SK-N-SH (cell line): Measurements from ENCODE around the gene ADAMTS5. TPM values are rescaled to one million over a fixed set of nuclear protein-coding genes. Genes with fewer than 3 reads are reported as not detected.

ENCODE experiments used
- CTCF ChIA-PET: fragments of 300-600, 350-600 bp; formaldehyde crosslinking; extraction: SDS; loops from one replicate; lab custom pipeline; 2021; lab: Yijun Ruan, JAX
- POLR2A ChIA-PET: fragments of 350-600 bp; sonication (Branson Sonifier 250); formaldehyde crosslinking; extraction: SDS; loops from one replicate; lab custom pipeline; 2020; ENCODE audit warnings: antibody characterized with exemption, inconsistent platforms; lab: Yijun Ruan, JAX
- DNase-seq: peaks from one replicate; pipeline ENCODE4 v3.0.0; 2012
- H2AFZ ChIP-seq: fragments of 200-600 bp; sonication (generic); 2 replicates; pipeline ENCODE4 v1.8.1; 2016; ENCODE audit warnings: antibody characterized with exemption, mild to moderate bottlenecking, low read depth
- H3F3A ChIP-seq: fragments of 200-600 bp; sonication (generic); replicated peaks from 2 replicates; pipeline ENCODE3; 2016; ENCODE audit warnings: antibody characterized with exemption, mild to moderate bottlenecking; ENCODE audit not compliant: insufficient read depth
- H3K27ac ChIP-seq, 2 experiments: fragments of 200-500 bp in 1 of 2; fragments of 200-600 bp in 1 of 2; sonication (Bioruptor generic) in 1 of 2; sonication (generic), shearing (Covaris generic) in 1 of 2; 2 replicates each; pipeline versions ENCODE4 v1.5.1 to v1.6.1; 2014 to 2016; ENCODE audit warnings: low read depth in 2 of 2, inconsistent platforms in 1 of 2, low read length in 1 of 2, mild to moderate bottlenecking in 1 of 2, mixed read lengths in 1 of 2
- H3K27me3 ChIP-seq: fragments of 200-600 bp; sonication (generic), shearing (Covaris generic); 2 replicates; pipeline ENCODE4 v1.6.1; 2016; ENCODE audit warnings: mixed run types; ENCODE audit not compliant: insufficient read depth
- H3K36me3 ChIP-seq, 2 experiments: fragments of 200-500 bp in 1 of 2; fragments of 200-600 bp in 1 of 2; sonication (Bioruptor generic) in 1 of 2; sonication (generic) in 1 of 2; replicated peaks in 1 of 2; 2 replicates each; pipeline versions ENCODE3 to v1.5.1; 2014 to 2016; ENCODE audit warnings: low read length in 1 of 2, mild to moderate bottlenecking in 1 of 2; ENCODE audit not compliant: insufficient read depth in 2 of 2, control insufficient read depth in 1 of 2
- H3K4me1 ChIP-seq, 2 experiments: fragments of 200-500 bp in 1 of 2; fragments of 200-600 bp in 1 of 2; sonication (Bioruptor generic) in 1 of 2; sonication (generic), shearing (Covaris generic) in 1 of 2; 2 replicates each; pipeline versions ENCODE4 v1.5.1 to v1.6.1; 2014 to 2016; ENCODE audit warnings: low read depth in 1 of 2, low read length in 1 of 2, mixed run types in 1 of 2; ENCODE audit not compliant: insufficient read depth in 2 of 2, control insufficient read depth in 1 of 2
- H3K4me2 ChIP-seq: fragments of 200-600 bp; sonication (generic), shearing (Covaris generic); 2 replicates; pipeline ENCODE4 v1.6.1; 2017; ENCODE audit warnings: mixed run types
- H3K4me3 ChIP-seq, 2 experiments: fragments of 200-500 bp in 1 of 2; fragments of 200-600 bp in 1 of 2; sonication (Bioruptor generic) in 1 of 2; sonication (generic), shearing (Covaris generic) in 1 of 2; 2 replicates each; pipeline versions ENCODE4 v1.5.1 to v1.8.1; 2014 to 2016; ENCODE audit warnings: low read depth in 2 of 2, inconsistent platforms in 1 of 2, low read length in 1 of 2, mild to moderate bottlenecking in 1 of 2, mixed read lengths in 1 of 2, moderate library complexity in 1 of 2
- H3K79me2 ChIP-seq: fragments of 200-600 bp; sonication (generic); 2 replicates; pipeline ENCODE4 v1.8.1; 2017; ENCODE audit warnings: mild to moderate bottlenecking; ENCODE audit not compliant: insufficient read depth
- H3K9ac ChIP-seq: fragments of 200-600 bp; sonication (generic); 2 replicates; pipeline ENCODE4 v1.6.1; 2017; ENCODE audit warnings: mixed run types
- H3K9me2 ChIP-seq: fragments of 200-600 bp; sonication (generic); 2 replicates; pipeline ENCODE4 v1.6.1; 2017; ENCODE audit warnings: mixed run types
- H3K9me3 ChIP-seq: fragments of 200-600 bp; sonication (generic); 2 replicates; pipeline ENCODE4 v1.6.1; 2017; ENCODE audit warnings: mixed run types, mild to moderate bottlenecking, moderate library complexity
- H4K20me1 ChIP-seq: fragments of 200-600 bp; sonication (generic); 2 replicates; pipeline ENCODE4 v1.6.1; 2017; ENCODE audit warnings: mild to moderate bottlenecking, mixed run types; ENCODE audit not compliant: insufficient read depth
- CHD2 ChIP-seq: fragments of 150-350 bp; IDR thresholded peaks from 2 replicates; pipeline ENCODE4 v1.6.1; 2018; ENCODE audit warnings: low read length; ENCODE audit not compliant: partially characterized antibody
- CTCF ChIP-seq: fragments of 200-600 bp; sonication (generic); IDR thresholded peaks from 2 replicates; pipeline ENCODE4 v1.6.1; 2017; ENCODE audit warnings: antibody characterized with exemption, mild to moderate bottlenecking, moderate library complexity
- ELF1 ChIP-seq: IDR thresholded peaks from 2 replicates; pipeline ENCODE4 v1.4.0; 2012
- EP300 ChIP-seq, 2 experiments: IDR thresholded peaks; 2 replicates each; pipeline versions ENCODE4 v1.4.0 to v1.6.1; 2012; ENCODE audit warnings: borderline replicate concordance in 1 of 2, low read depth in 1 of 2, low read length in 1 of 2
- EZH2phosphoT487 ChIP-seq: fragments of 200-600 bp; sonication (generic); IDR thresholded peaks from 2 replicates; pipeline ENCODE4 v1.6.1; 2017; ENCODE audit warnings: low read depth, mixed run types, mild to moderate bottlenecking, antibody characterized with exemption, moderate library complexity, borderline replicate concordance
- FOXM1 ChIP-seq: IDR thresholded peaks from 2 replicates; pipeline ENCODE4 v1.4.0; 2012; ENCODE audit warnings: low read depth, mild to moderate bottlenecking
- GATA2 ChIP-seq: sonication (generic); formaldehyde crosslinking; IDR thresholded peaks from 2 replicates; pipeline ENCODE4 v1.5.0; 2020; ENCODE audit warnings: mild to moderate bottlenecking, missing genetic modification reagents
- MEF2A ChIP-seq: IDR thresholded peaks from 2 replicates; pipeline ENCODE4 v1.4.0; 2012; ENCODE audit warnings: low read depth, borderline replicate concordance
- RAD21 ChIP-seq: IDR thresholded peaks from 2 replicates; pipeline ENCODE4 v1.6.1; 2012; ENCODE audit warnings: mild to moderate bottlenecking, low read length
- RFX5 ChIP-seq: IDR thresholded peaks from 2 replicates; pipeline ENCODE4 v1.6.1; 2012; ENCODE audit warnings: mild to moderate bottlenecking, improper control_type of control experiment, low read length
- SIN3A ChIP-seq: IDR thresholded peaks from 2 replicates; pipeline ENCODE4 v1.6.1; 2012; ENCODE audit warnings: low read depth, mild to moderate bottlenecking, low read length, moderate library complexity, borderline replicate concordance
- TAF1 ChIP-seq: IDR thresholded peaks from 2 replicates; pipeline ENCODE4 v1.6.1; 2012; ENCODE audit warnings: low read depth, mild to moderate bottlenecking, low read length, moderate library complexity, borderline replicate concordance
- TCF12 ChIP-seq: IDR thresholded peaks from 2 replicates; pipeline ENCODE4 v1.4.0; 2012
- WGBS: methylation state at CpG from one replicate; pipeline ENCODE4 v1.1.6; 2017; ENCODE audit warnings: low lambda C conversion rate; 5-methylcytosine and 5-hydroxymethylcytosine counted together
- polyA plus RNA-seq, 3 experiments: library from polyadenylated mRNA; depleted of rRNA; stranded (reverse); fragments of >200 nt; gene quantifications; 2 replicates each; pipeline ENCODE4 v1.2.3, GENCODE V29; 2012
- TF ChIP-seq, protein P1 (sequence below): IDR thresholded peaks from 2 replicates; pipeline ENCODE4 v1.4.0; 2012; ENCODE audit warnings: low read depth, borderline replicate concordance
- TF ChIP-seq, protein P2 (sequence below): IDR thresholded peaks from 2 replicates; pipeline ENCODE4 v1.4.0; 2012; ENCODE audit warnings: low read depth
- TF ChIP-seq, protein P3 (sequence below): IDR thresholded peaks from 2 replicates; pipeline ENCODE4; 2012

Gene ADAMTS5
- polyA plus RNA-seq, 1 of the 3 experiments (the other 2 are of a cell fraction): 0.90 TPM

DNA sequence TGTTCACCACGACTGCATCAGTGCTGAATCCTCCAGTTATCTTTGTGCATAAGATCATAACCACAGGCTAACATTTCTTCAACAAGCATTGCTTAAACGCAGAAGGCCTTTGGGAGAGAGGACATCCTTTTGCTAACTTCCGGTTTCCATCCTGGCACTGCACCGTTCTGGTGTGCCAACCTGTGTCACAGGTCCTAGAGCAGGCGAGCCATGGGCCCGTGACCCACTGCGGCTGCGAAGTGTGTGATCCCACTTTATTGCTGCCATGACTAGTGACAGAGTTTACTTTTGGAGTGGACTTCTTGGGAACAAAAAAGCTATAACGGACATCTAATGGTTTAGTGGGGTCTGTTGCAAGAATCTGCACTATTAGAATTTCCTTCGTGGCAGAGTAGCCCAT lies 42.9 kb downstream of the ADAMTS5 start:
- H3K4me3 ChIP-seq: no peak overlapping the region
- no peaks in the 10 kb centered on the region for H4K20me1 ChIP-seq
- no peaks in the 10 kb centered on the region for H3K79me2 ChIP-seq
- TF ChIP-seq TAF1 (no peak), EP300 (IDR thresholded peaks at IDR 0.05; ENCODE audit: borderline replicate concordance in 1 of 2, low read depth in 1 of 2, low read length in 1 of 2) (no peak), GATA2 (CRISPR knock-in tag) (no peak), CTCF (no peak), RAD21 (no peak), MEF2A (no peak), RFX5 (no peak), EZH2phosphoT487 (no peak), TCF12 (no peak), SIN3A (no peak), ELF1 (no peak), CHD2 (no peak), FOXM1 (no peak)
- TF ChIP-seq, protein P1, sequence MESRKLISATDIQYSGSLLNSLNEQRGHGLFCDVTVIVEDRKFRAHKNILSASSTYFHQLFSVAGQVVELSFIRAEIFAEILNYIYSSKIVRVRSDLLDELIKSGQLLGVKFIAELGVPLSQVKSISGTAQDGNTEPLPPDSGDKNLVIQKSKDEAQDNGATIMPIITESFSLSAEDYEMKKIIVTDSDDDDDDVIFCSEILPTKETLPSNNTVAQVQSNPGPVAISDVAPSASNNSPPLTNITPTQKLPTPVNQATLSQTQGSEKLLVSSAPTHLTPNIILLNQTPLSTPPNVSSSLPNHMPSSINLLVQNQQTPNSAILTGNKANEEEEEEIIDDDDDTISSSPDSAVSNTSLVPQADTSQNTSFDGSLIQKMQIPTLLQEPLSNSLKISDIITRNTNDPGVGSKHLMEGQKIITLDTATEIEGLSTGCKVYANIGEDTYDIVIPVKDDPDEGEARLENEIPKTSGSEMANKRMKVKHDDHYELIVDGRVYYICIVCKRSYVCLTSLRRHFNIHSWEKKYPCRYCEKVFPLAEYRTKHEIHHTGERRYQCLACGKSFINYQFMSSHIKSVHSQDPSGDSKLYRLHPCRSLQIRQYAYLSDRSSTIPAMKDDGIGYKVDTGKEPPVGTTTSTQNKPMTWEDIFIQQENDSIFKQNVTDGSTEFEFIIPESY: no peak
- TF ChIP-seq, protein P2, sequence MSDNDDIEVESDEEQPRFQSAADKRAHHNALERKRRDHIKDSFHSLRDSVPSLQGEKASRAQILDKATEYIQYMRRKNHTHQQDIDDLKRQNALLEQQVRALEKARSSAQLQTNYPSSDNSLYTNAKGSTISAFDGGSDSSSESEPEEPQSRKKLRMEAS: no peak
- TF ChIP-seq, protein P3, sequence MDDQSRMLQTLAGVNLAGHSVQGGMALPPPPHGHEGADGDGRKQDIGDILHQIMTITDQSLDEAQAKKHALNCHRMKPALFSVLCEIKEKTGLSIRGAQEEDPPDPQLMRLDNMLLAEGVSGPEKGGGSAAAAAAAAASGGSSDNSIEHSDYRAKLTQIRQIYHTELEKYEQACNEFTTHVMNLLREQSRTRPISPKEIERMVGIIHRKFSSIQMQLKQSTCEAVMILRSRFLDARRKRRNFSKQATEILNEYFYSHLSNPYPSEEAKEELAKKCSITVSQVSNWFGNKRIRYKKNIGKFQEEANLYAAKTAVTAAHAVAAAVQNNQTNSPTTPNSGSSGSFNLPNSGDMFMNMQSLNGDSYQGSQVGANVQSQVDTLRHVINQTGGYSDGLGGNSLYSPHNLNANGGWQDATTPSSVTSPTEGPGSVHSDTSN: no peak
- H3K9ac ChIP-seq: no peak overlapping the region
- no peak overlapping the region for H3K4me2 ChIP-seq
- peaks cover 0 to 2% of the 10 kb centered on the region in 2 experiments; a peak in 2 of 4 replicates for H3K4me1 ChIP-seq
- POLR2A ChIA-PET: no interaction called here
- no peaks in the 10 kb centered on the region for H3K9me3 ChIP-seq
- no peaks in the 10 kb centered on the region for H3K27me3 ChIP-seq
- H3K36me3 ChIP-seq: peaks cover 0 to 17% of the 10 kb centered on the region in 2 experiments
- H3K27ac ChIP-seq: peak overlapping the region in 1 of 2 experiments; percentile 71; a peak in 1 of 4 replicates
- no peak overlapping the region for H2AFZ ChIP-seq
- DNase-seq: no peak
- no peaks in the 10 kb centered on the region for H3F3A ChIP-seq
- H3K9me2 ChIP-seq: no peaks in the 10 kb centered on the region
- CTCF ChIA-PET: no interaction called here
- WGBS: 83% methylated on average over 10 of the region's 10 CpGs
